ENCODE data around the gene NFU1.
A peak's percentile ranks its signal among the peaks of the same experiment; 100 is the strongest.

The NFU1 gene

GRCh38 chr2:69381337-69381737 lies 55.9 kb downstream of the NFU1 start:
- Histone ChIP-seq H3K4me2 (ENCODE audit: insufficient read depth, low read length) (no peak overlapping the region), H3K79me2 (ENCODE audit: insufficient read depth, low read length) (peaks cover 99% of the 10 kb centered on the region), H3K27ac (ENCODE audit: low read length) (no peak overlapping the region), H3K4me1 (ENCODE audit: insufficient read depth, low read length) (peaks cover 36% of the 10 kb centered on the region), H3K36me3 (ENCODE audit: insufficient read depth, low read length) (peaks cover 3% of the 10 kb centered on the region; the same call in 1 of the 2 replicates), H3K27me3 (ENCODE audit: insufficient read depth, low read length, poor library complexity) (no peaks in the 10 kb centered on the region), H4K20me1 (ENCODE audit: insufficient read depth, low read length) (peaks cover 16% of the 10 kb centered on the region; the same call in 1 of the 2 replicates), H3K9me3 (ENCODE audit: insufficient read depth, low read length, severe bottlenecking) (no peaks in the 10 kb centered on the region), H2AFZ (ENCODE audit: low read depth, low read length) (no peak overlapping the region), H3K4me3 (ENCODE audit: low read depth in 1 of 2, low read length in 2 of 2) (no peak overlapping the region), H3K9ac (ENCODE audit: low read depth, low read length) (no peak overlapping the region)
- no peak for TF ChIP-seq EZH2 (IDR thresholded peaks at IDR 0.05; ENCODE audit: borderline replicate concordance, low read depth, low read length, severe bottlenecking)
- TF ChIP-seq CTCF (IDR thresholded peaks at IDR 0.05; ENCODE audit: borderline replicate concordance, extremely low read depth, low read length, poor library complexity, severe bottlenecking): no peak
- ATAC-seq (ENCODE audit: insufficient read depth, low read depth): peak; percentile 26; the same call in 1 of the 3 replicates
- DNase-seq: no peak

DNA sequence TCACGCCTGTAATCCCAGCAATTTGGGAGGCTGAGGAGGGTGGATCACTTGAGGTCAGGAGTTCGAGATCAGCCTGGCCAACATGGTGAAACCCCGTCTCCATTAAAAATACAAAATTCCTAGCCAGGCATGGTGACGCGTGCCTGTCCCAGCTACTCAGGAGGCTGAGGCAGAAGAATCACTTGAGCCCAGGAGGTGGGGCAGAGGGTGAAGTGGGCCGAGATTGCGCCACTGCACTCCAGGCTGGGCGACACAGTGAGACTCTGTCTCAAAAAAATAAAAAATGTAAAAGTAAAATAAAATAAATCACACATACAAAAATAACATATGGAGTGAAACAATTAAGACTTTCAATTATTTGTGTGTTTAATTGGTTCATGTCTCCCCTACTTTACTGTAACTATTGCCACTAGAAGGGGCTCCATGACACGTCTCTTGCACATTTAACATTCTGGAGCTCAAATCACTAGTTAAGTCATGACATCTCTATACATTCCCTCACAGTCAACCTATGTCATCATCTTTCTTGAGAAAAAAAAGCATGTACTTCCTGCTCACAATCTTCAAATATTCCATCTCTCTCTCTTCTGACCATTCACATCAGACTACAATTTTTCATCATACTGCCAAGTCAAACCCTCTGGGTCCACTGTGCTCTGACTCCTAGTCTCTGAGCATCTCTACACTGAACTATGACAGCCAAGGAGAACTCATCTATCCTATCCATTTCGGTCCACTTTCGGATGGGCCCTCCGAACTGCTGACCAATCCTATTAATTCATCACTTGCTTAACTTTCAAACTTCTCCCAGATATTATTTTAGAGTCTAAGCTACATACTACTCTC lies 56.9 kb downstream of the NFU1 start:
- Histone ChIP-seq H3K27me3 (ENCODE audit: insufficient read depth, low read length, poor library complexity) (no peaks in the 10 kb centered on the region), H3K36me3 (ENCODE audit: insufficient read depth, low read length) (peaks cover 3% of the 10 kb centered on the region; the same call in 1 of the 2 replicates), H3K79me2 (ENCODE audit: insufficient read depth, low read length) (peaks cover 99% of the 10 kb centered on the region), H3K4me1 (ENCODE audit: insufficient read depth, low read length) (peaks cover 26% of the 10 kb centered on the region), H4K20me1 (ENCODE audit: insufficient read depth, low read length) (peaks cover 18% of the 10 kb centered on the region; the same call in 1 of the 2 replicates), H2AFZ (ENCODE audit: low read depth, low read length) (no peak overlapping the region), H3K4me3 (ENCODE audit: low read depth in 1 of 2, low read length in 2 of 2) (no peak overlapping the region), H3K27ac (ENCODE audit: low read length) (no peak overlapping the region), H3K9ac (ENCODE audit: low read depth, low read length) (no peak overlapping the region), H3K4me2 (ENCODE audit: insufficient read depth, low read length) (no peak overlapping the region), H3K9me3 (ENCODE audit: insufficient read depth, low read length, severe bottlenecking) (no peaks in the 10 kb centered on the region)
- ATAC-seq (ENCODE audit: insufficient read depth, low read depth): no peak
- no peak for DNase-seq
- no peak for TF ChIP-seq CTCF (IDR thresholded peaks at IDR 0.05; ENCODE audit: borderline replicate concordance, extremely low read depth, low read length, poor library complexity, severe bottlenecking)
- no peak for TF ChIP-seq EZH2 (IDR thresholded peaks at IDR 0.05; ENCODE audit: borderline replicate concordance, low read depth, low read length, severe bottlenecking)

- no peak overlapping the region for H3K4me3 ChIP-seq (ENCODE audit: low read depth in 1 of 2, low read length in 2 of 2)
- no peaks in the 10 kb centered on the region for H3K27me3 ChIP-seq (ENCODE audit: insufficient read depth, low read length, poor library complexity)
- H3K9me3 ChIP-seq (ENCODE audit: insufficient read depth, low read length, severe bottlenecking): no peaks in the 10 kb centered on the region
- no peak overlapping the region for H3K4me2 ChIP-seq (ENCODE audit: insufficient read depth, low read length)
- ATAC-seq (ENCODE audit: insufficient read depth, low read depth): no peak
- H3K36me3 ChIP-seq (ENCODE audit: insufficient read depth, low read length): peaks cover 20% of the 10 kb centered on the region
- peaks cover 80% of the 10 kb centered on the region for H3K79me2 ChIP-seq (ENCODE audit: insufficient read depth, low read length)
- TF ChIP-seq EZH2 (IDR thresholded peaks at IDR 0.05; ENCODE audit: borderline replicate concordance, low read depth, low read length, severe bottlenecking) (no peak), CTCF (IDR thresholded peaks at IDR 0.05; ENCODE audit: borderline replicate concordance, extremely low read depth, low read length, poor library complexity, severe bottlenecking) (no peak)
- no peak overlapping the region for H3K9ac ChIP-seq (ENCODE audit: low read depth, low read length)
- DNase-seq: no peak
- peaks cover 15% of the 10 kb centered on the region; the same call in 1 of the 2 replicates for H4K20me1 ChIP-seq (ENCODE audit: insufficient read depth, low read length)
- H3K4me1 ChIP-seq (ENCODE audit: insufficient read depth, low read length): peaks cover 2% of the 10 kb centered on the region; the same call in 1 of the 2 replicates
- no peak overlapping the region for H3K27ac ChIP-seq (ENCODE audit: low read length)
- no peak overlapping the region for H2AFZ ChIP-seq (ENCODE audit: low read depth, low read length)
These were observed 60.8 kb downstream of the NFU1 start for GRCh38 chr2:69376403-69376802.
